GM12878 (cell line): ENCODE results near the gene ADD1. TPM values are rescaled to one million over a fixed set of nuclear protein-coding genes. Genes with fewer than 3 reads are reported as not detected.

ENCODE experiments used
- ATAC-seq: fragments of 200-7000 bp; cut with Tn5 transposase; 3 replicates; pipeline ENCODE4 v1.9.1; 2020; ENCODE audit warnings: mild to moderate bottlenecking, moderate library complexity
- BruUV-seq: library from RNA; stranded (reverse); fragments of 400-500 nt; replicated peaks from 2 replicates; lab custom pipeline; 2021; lab: Mats Ljungman, UMichigan
- CTCF ChIA-PET: fragments of 300-600 bp; sonication (Branson Sonifier 250); formaldehyde crosslinking; extraction: SDS; loops from one replicate; lab custom pipeline; 2021; ENCODE audit warnings: inconsistent platforms; lab: Yijun Ruan, JAX
- POLR2A ChIA-PET: fragments of 350-600 bp; formaldehyde crosslinking; extraction: SDS; loops from one replicate; lab custom pipeline; 2021; ENCODE audit warnings: inconsistent platforms; lab: Charles Lee
- RAD21 ChIA-PET: fragments of 300-600 bp; sonication (Branson Sonifier 250); formaldehyde crosslinking; loops from one replicate; lab custom pipeline; 2023; ENCODE audit warnings: antibody characterized with exemption; ENCODE audit not compliant: unreplicated experiment; lab: Charles Lee
- SMC1A ChIA-PET: fragments of 300-600 bp; sonication (Branson Sonifier 250); formaldehyde crosslinking; loops from one replicate; lab custom pipeline; 2023; ENCODE audit not compliant: unreplicated experiment, uncharacterized antibody; lab: Charles Lee
- DNase-seq: peaks from one replicate; pipeline ENCODE4 v3.0.0-alpha.2; 2011; ENCODE audit warnings: low read depth, low spot score
- FAIRE-seq: peaks from 3 replicates; lab custom pipeline; 2011; peaks lifted over from hg19 to GRCh38; lab: Jason Lieb, UNC
- H2AFZ ChIP-seq: 2 replicates; pipeline ENCODE4 v1.6.0; 2011; ENCODE audit warnings: low read depth, low read length, control low read depth; ENCODE audit not compliant: control insufficient read depth
- H3K27ac ChIP-seq: 2 replicates; pipeline ENCODE4 v1.5.1; 2011; ENCODE audit warnings: control low read depth; ENCODE audit not compliant: control insufficient read depth, insufficient read depth
- H3K27me3 ChIP-seq, 2 experiments: replicated peaks in 1 of 2; 2 replicates each; pipeline versions ENCODE4 v1.6.0 to v1.6.1; 2011; ENCODE audit warnings: low read length in 1 of 2; ENCODE audit not compliant: control insufficient read depth in 2 of 2, insufficient read depth in 2 of 2
- H3K36me3 ChIP-seq, 2 experiments: 2 replicates each; pipeline ENCODE4 v1.5.1; 2011; ENCODE audit warnings: low read length in 1 of 2; ENCODE audit not compliant: control insufficient read depth in 2 of 2, insufficient read depth in 2 of 2
- H3K4me1 ChIP-seq: 2 replicates; pipeline ENCODE4 v1.6.1; 2011; ENCODE audit warnings: mild to moderate bottlenecking, low read length, moderate library complexity, mixed read lengths; ENCODE audit not compliant: control insufficient read depth, insufficient read depth
- H3K4me2 ChIP-seq: 2 replicates; pipeline ENCODE4 v1.6.0; 2011; ENCODE audit warnings: control low read depth; ENCODE audit not compliant: control insufficient read depth, insufficient read depth
- H3K4me3 ChIP-seq: fragments of 200-600 bp; sonication (generic); 2 replicates; pipeline ENCODE4 v1.5.1; 2016
- H3K79me2 ChIP-seq: 2 replicates; pipeline ENCODE4 v1.6.0; 2011; ENCODE audit warnings: low read length; ENCODE audit not compliant: control insufficient read depth, insufficient read depth
- H3K9ac ChIP-seq: 2 replicates; pipeline ENCODE4 v1.8.0; 2011; ENCODE audit warnings: low read length, control low read depth, mixed read lengths; ENCODE audit not compliant: control insufficient read depth, insufficient read depth
- H3K9me3 ChIP-seq: replicated peaks from 3 replicates; pipeline ENCODE4 v1.5.1; 2011; ENCODE audit warnings: mild to moderate bottlenecking, low read length; ENCODE audit not compliant: control insufficient read depth, insufficient read depth
- H4K20me1 ChIP-seq: 2 replicates; pipeline ENCODE4 v1.6.0; 2011; ENCODE audit not compliant: control insufficient read depth, insufficient read depth
- BRCA1 ChIP-seq: IDR thresholded peaks from 2 replicates; pipeline ENCODE4 v1.6.1; 2011; ENCODE audit warnings: low read depth, low read length, improper control_type of control experiment
- CBX5 ChIP-seq: sonication (generic); IDR thresholded peaks from 2 replicates; pipeline ENCODE4 v1.6.1; 2016; ENCODE audit warnings: low read depth, moderate library complexity, mild to moderate bottlenecking, inconsistent platforms
- CHD1 ChIP-seq: IDR thresholded peaks from 2 replicates; pipeline ENCODE4 v1.6.1; 2012; ENCODE audit warnings: low read depth, low read length, improper control_type of control experiment
- FOXK2 ChIP-seq: fragments of 450-650 bp; IDR thresholded peaks from 2 replicates; pipeline ENCODE4 v1.6.1; 2017; ENCODE audit warnings: mild to moderate bottlenecking, moderate library complexity
- IKZF1 ChIP-seq: fragments of 450-650 bp; conservative IDR thresholded peaks from 2 replicates; pipeline ENCODE4 v1.6.1; 2017; ENCODE audit warnings: antibody characterized with exemption, mild to moderate bottlenecking
- POLR2A ChIP-seq: IDR thresholded peaks from 2 replicates; pipeline ENCODE4 v1.6.1; 2011; ENCODE audit warnings: low read depth, mild to moderate bottlenecking, low read length
- PRDM15 ChIP-seq: fragments of 450-650 bp; formaldehyde crosslinking; IDR thresholded peaks from 2 replicates; pipeline ENCODE4 v1.4.0; 2020; ENCODE audit warnings: mild to moderate bottlenecking, moderate library complexity
- RAD51 ChIP-seq: fragments of 450-650 bp; IDR thresholded peaks from 2 replicates; pipeline ENCODE4 v1.6.1; 2016; ENCODE audit warnings: moderate library complexity, mild to moderate bottlenecking, inconsistent platforms
- RCOR1 ChIP-seq: conservative IDR thresholded peaks from 2 replicates; pipeline ENCODE4 v1.6.1; 2012; ENCODE audit warnings: low read depth, low read length, improper control_type of control experiment
- REST ChIP-seq: IDR thresholded peaks from 2 replicates; pipeline ENCODE4 v1.6.1; 2012; ENCODE audit warnings: mild to moderate bottlenecking, low read depth, low read length
- RUNX3 ChIP-seq: IDR thresholded peaks from 2 replicates; pipeline ENCODE4 v1.6.1; 2012; ENCODE audit warnings: low read length, inconsistent platforms
- SMAD1 ChIP-seq: fragments of 450-650 bp; IDR thresholded peaks from 2 replicates; pipeline ENCODE4 v1.6.1; 2018; ENCODE audit warnings: mild to moderate bottlenecking, low read depth; ENCODE audit not compliant: partially characterized antibody
- ZNF24 ChIP-seq: fragments of 450-650 bp; IDR thresholded peaks from 2 replicates; pipeline ENCODE4 v1.6.1; 2017; ENCODE audit warnings: antibody characterized with exemption, mild to moderate bottlenecking
- WGBS: methylation state at CpG from one replicate; pipeline ENCODE4 v1.1.6; 2016; ENCODE audit warnings: low lambda C conversion rate; ENCODE audit not compliant: insufficient replicate concordance, insufficient coverage; ENCODE audit errors: missing lambda C conversion rate; 5-methylcytosine and 5-hydroxymethylcytosine counted together
- in situ Hi-C: fragments of 300-500 bp; cut with MboI; formaldehyde crosslinking; loops from 9 replicates; pipeline ENCODE4 v1.14.3; 2018; ENCODE audit warnings: mixed read lengths
- intact Hi-C: fragments of 100-400 bp; cut with micrococcal nuclease; formaldehyde crosslinking; loops from one replicate; pipeline ENCODE4 v1.14.2; 2022; ENCODE audit not compliant: unreplicated experiment
- polyA plus RNA-seq, 11 experiments: library from polyadenylated mRNA; depleted of rRNA in 4 of 11; unstranded in 6 of 11; stranded (reverse) in 5 of 11; fragments of >200 nt; fragmentation: Nextera tagmentation in 4 of 11; fragmentation: Illumina TruSeq in 1 of 11; extraction: Ambion mirVana in 4 of 11; extraction: Trizol in 1 of 11; gene quantifications; 1 replicate in 1 of 11; 2 replicates in 10 of 11; pipeline versions ENCODE4 v1.2.1 to v1.2.3, GENCODE V29; 2011 to 2016; ENCODE audit warnings: inconsistent platforms in 2 of 11, missing spikeins in 2 of 11, low read depth in 1 of 11
- total RNA-seq, 4 experiments: library from RNA; depleted of rRNA in 3 of 4; stranded (reverse); fragments of >200 nt in 3 of 4; fragmentation: Illumina TruSeq in 1 of 4; extraction: Trizol in 1 of 4; gene quantifications; 2 replicates each; pipeline versions ENCODE4 v1.2.1 to v1.2.3, GENCODE V29; 2013 to 2021
- TF ChIP-seq, protein P1 (sequence below): IDR thresholded peaks from 2 replicates; pipeline ENCODE4 v1.6.1; 2011; ENCODE audit warnings: borderline replicate concordance, low read depth, mild to moderate bottlenecking, moderate library complexity, mixed read lengths, low read length; ENCODE audit not compliant: insufficient read depth; ENCODE audit errors: extremely low read length

ADD1 gene
- total and polyA plus RNA-seq, 10 of the 15 experiments (the other 5 are each of a cell fraction or from before 2014, with no cell fraction given) = 21.6 to 182 (median 105) TPM

DNA sequence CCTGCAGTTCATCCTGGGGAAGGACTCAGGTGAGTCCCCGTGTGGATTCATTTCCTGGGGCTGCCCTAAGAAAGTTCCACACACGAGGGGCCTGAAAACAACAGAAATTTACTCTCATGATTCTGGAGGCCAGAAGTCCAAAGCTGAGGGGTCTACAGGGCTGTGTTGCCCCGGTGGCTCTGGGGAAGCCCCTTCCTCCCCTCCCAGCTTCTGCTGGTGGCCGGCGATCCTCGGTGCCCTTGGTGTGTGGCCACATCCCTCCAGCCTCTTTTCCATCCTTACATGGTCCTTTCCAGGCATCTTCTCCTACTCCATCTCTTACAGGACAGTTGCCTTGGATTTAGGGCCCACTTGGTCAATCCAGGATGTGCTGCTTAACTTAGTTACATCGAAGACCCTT is 35.6 kb upstream of the ADD1 start:
- intact Hi-C loops (no loop called here), in situ Hi-C loops (no loop called here)
- WGBS = 75% methylated on average over 7 of the region's 7 CpGs
- no peak overlapping the region for H3K9ac ChIP-seq
- no peaks in the 10 kb centered on the region; a peak in 1 of 4 replicates for H3K36me3 ChIP-seq
- no peak for FAIRE-seq
- H3K4me2 ChIP-seq = no peak overlapping the region
- peaks cover 21% of the 10 kb centered on the region for H3K79me2 ChIP-seq
- no peaks in the 10 kb centered on the region for H4K20me1 ChIP-seq
- SMC1A ChIA-PET = no interaction called here
- BruUV-seq = no TSS peak
- CTCF ChIA-PET = no interaction called here
- DNase-seq = no peak
- H3K27me3 ChIP-seq = no peaks in the 10 kb centered on the region
- POLR2A ChIA-PET = no interaction called here
- H3K4me3 ChIP-seq = no peak overlapping the region
- no peak for ATAC-seq
- RAD21 ChIA-PET = no interaction called here
- peaks cover 38% of the 10 kb centered on the region for H3K4me1 ChIP-seq
- no peaks in the 10 kb centered on the region for H3K9me3 ChIP-seq
- H3K27ac ChIP-seq = no peak overlapping the region
- H2AFZ ChIP-seq = no peak overlapping the region
- no peak for TF ChIP-seq SMAD1
- TF ChIP-seq BRCA1 = no peak
- no peak for TF ChIP-seq RUNX3
- TF ChIP-seq RCOR1 = no peak
- TF ChIP-seq CHD1 = no peak
- no peak for TF ChIP-seq CBX5
- no peak for TF ChIP-seq POLR2A
- TF ChIP-seq PRDM15 (CRISPR knock-in tag) = no peak
- TF ChIP-seq ZNF24 = no peak
- TF ChIP-seq RAD51 = no peak
- TF ChIP-seq IKZF1 = no peak
- no peak for TF ChIP-seq REST
- TF ChIP-seq FOXK2 = no peak
- TF ChIP-seq, protein P1, sequence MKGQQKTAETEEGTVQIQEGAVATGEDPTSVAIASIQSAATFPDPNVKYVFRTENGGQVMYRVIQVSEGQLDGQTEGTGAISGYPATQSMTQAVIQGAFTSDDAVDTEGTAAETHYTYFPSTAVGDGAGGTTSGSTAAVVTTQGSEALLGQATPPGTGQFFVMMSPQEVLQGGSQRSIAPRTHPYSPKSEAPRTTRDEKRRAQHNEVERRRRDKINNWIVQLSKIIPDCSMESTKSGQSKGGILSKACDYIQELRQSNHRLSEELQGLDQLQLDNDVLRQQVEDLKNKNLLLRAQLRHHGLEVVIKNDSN = no peak
